ENCODE results near the gene PPP3R2.
"Not testable (repeated sequence)": the region's sequence is repeated elsewhere in the genome, so short reads cannot be mapped to it uniquely, and the experiment has no call there.

The PPP3R2 gene, protein sequence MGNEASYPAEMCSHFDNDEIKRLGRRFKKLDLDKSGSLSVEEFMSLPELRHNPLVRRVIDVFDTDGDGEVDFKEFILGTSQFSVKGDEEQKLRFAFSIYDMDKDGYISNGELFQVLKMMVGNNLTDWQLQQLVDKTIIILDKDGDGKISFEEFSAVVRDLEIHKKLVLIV

DNA sequence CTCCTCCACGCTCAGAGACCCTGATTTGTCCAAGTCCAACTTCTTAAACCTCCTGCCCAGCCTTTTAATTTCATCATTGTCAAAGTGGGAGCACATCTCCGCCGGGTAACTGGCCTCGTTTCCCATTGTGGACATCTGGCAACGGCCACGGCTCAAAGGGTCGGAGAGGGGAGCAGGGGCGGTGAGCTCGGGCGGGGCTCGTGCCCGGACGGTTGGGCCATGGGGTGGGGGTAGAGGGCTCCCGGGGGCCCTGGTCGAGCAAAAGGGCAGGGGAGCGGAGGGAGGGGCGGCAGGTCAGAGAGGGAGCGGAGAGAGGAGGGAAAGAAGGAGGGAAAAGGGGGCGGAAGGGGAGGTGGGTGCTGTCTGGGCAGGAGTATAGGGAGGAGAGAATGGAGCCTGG is at the start of gene PPP3R2:
Gene PPP3R2 (minus strand): TSS at position 174 of the 400 bp plus-strand sequence. CDS start 48 bp downstream, at position 126.
- DNase-seq, result no peak

DNA sequence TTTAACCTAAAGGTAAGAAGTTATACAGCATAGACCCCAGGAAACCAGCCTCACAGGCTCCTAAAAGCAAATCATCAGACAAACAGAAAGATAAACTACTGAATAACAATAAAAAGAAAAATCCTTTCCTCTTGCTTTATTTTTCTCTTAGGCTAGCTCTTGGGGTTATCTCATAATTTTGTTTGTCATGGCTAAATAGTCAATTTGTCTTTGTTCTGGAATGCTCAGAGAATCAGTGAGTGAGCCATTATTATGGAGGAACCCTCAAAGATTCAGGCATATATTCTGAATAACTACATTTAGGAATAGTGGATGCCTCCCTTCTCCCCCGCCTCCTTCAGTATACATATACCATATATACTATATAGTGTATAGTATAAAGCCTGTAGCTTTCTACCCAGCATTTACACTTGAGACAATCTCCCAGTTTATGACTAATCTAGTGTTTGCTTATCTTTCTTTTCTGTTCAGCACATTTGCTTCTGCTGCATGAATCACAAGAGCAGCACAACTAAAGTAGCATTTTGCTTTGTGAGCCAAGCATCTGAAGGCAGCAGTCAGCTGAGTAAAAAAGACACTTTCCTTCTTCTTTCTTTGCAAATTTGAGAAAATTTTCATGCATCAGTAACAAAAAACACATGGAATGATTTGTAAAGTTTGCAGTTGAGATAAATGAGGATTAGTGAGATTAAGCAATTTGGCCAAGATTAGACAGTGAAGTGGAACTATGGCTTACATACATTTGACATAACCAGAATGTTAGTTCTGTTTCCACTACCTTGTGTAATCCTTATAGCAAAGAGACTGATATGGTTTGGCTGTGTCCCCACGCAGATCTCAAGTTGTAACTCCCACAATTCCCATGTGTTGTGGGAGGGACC is 45.3 kb upstream of the PPP3R2 start:
- DNase-seq, result no peak

DNA sequence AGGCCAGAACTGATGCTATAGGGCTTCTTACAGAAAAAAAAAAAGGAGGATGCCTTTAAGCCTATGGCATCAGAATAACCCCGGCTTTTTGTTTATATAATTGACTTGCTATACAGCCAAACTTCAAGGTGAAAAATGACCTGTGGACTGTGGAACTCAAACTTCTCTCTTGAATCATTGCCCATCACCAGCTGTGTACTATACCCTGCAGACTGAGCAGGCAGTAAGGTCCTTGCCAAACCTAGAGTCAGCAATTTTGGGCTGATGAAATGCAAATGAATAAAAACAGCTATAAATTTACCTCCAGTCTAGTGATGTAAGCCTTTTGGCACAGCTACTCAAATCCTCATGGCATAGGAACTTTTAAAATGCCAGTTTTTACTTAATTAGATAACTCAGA is 44.5 kb upstream of the PPP3R2 start:
- no peak for DNase-seq

DNA sequence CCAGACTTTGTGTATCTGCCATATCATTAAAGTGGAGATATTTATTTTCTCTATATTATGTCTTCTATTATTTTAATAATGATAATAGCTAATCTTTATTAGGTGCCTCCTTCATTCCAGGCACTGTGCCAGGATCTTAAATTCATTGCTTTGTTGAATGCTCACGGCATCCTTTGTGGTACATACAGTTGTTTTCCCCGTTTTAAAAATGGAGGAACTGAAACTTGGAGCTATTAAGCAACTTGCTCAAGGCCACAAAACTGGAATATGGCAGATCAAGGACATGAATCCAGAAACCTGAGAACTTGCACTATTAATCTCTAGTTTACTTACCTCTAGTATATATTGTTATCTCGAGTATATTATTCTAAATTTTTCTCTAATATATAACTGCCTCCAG is 41.5 kb upstream of the PPP3R2 start:
- DNase-seq, result no peak

DNA sequence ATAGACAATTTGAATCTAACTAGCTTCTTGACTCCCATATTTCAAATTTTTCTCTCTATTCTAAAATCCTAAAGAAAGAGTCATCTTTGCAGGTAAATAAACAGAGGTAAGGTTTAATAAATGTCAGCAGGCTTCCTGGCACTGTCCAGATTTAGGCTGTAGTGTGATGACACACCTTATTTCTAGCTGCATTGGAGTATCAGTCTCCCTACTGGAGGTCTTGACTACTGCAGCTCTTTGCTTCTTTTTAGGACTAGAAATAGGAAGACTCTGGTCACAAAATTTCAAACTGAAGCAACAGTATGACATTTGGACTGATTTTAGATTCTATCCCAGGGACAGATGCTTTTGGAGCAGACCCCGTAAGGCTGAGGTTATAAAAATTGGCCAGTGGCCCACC is 40.7 kb upstream of the PPP3R2 start:
- DNase-seq, result no peak

DNA sequence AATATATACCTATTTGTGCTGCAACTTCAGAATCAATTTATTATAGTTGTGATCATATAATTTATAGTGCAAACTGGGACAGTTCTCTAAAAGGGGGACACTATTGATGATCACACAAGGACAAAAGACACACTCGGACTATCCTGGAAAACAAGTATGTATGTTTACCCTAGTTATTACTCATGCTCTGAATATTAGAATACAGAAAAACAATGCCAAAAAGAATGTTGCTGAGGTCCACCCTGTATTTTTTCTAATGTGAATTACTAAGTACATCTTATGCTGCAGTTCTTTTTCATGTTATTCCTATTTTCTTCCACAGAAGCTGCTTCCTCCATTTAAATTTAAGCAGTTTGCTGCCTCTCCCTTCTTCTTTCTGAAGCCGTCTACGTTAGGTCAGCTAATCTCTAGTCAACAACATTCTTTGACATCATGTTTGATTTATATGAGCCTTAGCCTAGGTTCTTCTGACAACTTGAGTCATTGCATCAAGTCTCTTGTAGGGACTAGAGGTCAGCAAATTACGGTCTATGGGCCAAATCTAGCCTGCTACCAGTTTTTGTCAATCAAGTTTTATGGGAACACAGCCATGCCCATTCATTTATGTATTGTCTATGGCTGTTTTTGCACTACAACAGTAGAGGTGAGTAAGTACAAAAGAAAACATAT is 40.1 kb upstream of the PPP3R2 start:
- DNase-seq, result no peak

DNA sequence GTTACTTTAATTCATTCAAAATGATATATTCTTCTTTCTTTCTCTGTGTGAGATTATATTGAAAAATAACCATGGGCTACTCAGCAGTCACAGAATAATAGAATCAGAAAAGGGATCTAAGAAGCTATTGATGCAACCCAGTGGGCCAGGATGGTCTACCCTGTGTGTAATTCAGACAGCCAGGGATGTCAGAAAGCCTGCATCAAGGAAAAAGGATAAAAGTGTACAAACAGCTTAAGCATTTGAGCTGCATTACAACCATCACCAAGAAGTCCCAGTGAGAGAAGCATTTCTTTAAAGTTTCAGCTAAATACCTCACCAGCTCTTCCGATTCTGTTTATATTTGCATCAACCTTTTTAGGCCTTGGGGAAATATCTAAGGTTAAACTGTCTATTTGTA is 37.8 kb upstream of the PPP3R2 start:
- no peak for DNase-seq

DNA sequence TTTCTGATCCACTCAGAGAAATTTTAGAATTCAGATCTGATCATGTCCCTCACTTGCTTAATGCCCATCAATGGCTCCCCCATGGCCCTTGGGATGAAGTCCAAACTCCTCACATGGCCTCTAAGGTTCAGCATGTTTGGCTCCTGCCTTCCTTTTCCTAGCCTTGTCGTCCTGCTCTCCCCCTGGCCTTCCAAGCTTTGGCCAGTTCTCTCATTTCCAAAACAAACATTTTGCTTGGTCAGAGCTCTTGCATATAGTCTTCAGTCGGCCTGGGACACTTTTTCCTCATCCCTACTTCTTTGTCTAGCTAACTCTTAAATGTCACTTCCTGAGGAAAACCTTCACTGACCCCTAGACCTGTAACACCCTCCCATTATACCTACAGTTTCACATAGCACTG is 37.1 kb upstream of the PPP3R2 start:
- DNase-seq, result no peak

DNA sequence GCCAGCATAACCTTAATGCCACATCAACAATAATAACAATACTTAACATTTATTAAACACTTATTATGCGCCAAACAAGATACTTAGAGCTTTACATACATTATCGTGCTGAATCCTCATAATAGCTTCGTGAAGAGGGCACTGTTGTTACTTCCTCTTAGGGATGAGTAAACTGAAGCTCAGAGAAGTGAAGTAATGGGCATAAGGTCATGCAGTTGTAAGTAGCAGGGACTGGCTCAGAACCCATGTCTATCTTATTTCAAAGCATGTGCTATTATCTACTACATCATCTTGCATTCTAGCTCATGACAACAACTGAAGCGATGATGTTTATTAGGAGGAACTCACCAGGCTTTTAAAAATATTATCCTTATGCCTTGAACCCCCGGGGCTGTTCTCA is 34.9 kb upstream of the PPP3R2 start:
- DNase-seq, result no peak

DNA sequence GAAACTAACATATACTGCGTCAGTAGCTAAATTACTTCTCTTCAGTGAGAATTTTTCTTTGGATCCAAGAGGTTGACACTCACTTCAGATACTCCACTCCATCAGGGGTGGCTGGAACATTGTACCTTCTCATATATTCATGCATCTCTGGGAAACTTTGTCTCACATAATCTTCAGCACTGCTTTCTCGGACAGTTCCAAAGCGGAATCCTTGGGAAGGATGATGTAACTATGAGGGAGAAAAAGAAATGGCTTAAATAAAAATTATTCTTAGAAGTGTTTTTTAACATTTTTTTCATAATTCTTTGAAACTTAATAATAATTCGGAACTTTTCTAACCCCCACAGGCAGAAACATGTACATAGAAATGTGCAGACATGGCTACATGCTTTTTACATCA is 33.4 kb upstream of the PPP3R2 start:
- DNase-seq, result no peak

DNA sequence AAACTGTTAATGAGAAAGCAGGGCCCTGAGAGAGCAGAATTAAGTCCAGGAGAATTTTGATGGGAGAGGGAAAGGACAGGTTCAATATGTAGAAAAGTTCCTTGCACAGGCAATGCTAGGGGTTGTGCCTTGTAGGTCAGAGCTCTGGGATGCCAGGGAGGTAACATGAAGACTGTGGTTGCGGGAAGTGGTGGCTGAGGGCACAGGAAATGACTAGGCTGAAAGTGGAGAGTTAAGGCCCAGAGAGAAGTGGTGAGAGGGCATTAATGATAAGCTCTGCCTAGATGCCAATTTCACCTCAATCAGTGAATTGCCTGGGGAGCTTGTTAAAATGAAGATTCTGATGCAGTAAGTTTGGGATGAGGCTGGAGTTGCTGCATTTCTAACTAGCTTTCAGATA is 31.5 kb upstream of the PPP3R2 start:
- DNase-seq, result no peak

DNA sequence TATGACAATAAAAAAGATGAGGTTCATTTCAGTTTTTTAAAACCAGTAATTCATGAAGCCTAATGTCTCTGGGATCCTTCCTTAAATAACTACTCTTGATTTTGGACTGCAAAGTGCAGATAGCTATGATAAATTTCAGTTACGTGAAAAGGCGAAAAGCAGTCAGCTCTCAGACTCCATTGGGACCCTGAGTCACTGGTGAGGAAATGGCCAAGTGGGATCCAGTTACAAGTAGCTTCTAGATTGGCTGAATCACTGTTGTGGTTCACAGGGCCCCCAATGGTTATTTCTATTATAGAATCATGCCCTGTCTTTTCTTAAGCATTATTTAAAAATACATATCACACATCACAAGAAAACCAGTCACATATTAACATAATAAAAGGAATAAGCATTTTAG is 31.1 kb upstream of the PPP3R2 start:
- DNase-seq, result no peak

DNA sequence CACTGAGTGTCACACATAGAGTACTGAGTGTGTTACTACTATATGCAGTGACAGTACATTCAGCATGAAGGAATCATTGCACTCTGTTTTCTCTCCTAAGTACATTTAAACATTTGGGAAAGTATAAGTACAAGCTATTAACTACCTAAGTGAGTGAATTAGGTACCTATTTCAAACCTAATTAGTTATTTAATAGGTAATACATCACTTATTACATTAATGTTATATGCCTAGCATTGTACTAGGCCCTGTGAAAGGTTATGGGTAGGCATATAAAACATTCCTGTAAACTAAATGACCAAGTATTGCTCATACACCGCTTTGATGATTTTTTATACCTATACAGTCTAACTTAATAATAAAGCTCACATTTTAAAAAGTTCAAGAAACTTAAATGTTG is 25.7 kb upstream of the PPP3R2 start:
- DNase-seq, result no peak

DNA sequence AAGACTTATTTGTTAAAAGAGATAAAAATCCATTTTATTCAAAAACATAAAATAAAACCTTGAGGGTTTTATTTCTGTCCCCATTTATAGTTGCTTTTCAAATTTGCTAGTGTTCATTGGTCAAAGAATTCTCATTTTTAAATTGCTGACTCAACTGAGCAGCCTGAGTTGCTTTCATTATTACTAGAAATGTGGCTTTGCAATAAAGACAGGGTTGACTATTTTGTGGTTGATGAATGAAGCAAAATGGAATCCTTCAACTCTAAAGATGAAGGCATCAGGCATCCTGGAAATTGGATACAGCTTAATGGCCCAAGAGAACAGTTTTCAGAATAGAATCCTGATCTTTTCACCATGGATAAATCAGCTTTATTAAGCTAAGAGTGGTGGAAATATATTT is 23.9 kb upstream of the PPP3R2 start:
- no peak for DNase-seq

DNA sequence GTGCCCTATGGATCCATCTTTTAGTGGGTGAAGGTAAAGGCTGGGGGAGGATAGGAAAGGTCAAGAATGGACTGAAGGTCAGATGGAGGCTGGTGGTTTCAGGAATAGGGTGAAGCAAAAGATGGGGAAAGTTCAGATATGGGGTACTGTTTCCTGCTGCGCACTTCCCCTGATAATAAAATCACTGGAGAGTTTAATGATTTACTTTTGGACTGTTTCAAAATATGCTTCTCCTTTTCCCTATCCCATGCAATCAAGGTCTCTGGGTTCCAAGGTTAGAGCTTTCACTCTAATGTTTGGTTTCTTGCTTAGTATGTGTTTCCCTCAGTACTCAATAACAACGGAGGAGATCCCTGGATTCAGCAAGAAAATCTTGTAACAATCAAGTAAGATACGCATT is 10.8 kb upstream of the PPP3R2 start:
- DNase-seq, result no peak

DNA sequence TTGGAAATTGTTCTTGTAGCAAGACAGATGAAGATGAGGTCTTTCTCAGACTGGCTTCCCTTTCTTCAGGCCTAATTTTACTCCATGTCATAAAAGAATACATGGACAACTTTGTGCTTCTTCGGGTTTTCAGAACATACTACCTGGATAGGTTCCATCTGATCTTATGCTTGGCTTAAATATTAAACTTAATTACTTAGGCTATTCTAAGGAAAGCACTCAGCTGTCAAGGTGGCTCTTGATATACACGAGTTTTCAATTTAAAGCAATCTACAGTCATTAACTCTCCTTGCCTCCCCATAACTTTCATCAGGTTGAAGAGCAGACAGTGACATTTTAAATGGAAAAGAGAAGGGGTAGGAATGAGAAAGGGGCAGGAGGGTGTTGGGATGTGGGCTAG is 9.5 kb upstream of the PPP3R2 start:
- DNase-seq, result no peak

DNA sequence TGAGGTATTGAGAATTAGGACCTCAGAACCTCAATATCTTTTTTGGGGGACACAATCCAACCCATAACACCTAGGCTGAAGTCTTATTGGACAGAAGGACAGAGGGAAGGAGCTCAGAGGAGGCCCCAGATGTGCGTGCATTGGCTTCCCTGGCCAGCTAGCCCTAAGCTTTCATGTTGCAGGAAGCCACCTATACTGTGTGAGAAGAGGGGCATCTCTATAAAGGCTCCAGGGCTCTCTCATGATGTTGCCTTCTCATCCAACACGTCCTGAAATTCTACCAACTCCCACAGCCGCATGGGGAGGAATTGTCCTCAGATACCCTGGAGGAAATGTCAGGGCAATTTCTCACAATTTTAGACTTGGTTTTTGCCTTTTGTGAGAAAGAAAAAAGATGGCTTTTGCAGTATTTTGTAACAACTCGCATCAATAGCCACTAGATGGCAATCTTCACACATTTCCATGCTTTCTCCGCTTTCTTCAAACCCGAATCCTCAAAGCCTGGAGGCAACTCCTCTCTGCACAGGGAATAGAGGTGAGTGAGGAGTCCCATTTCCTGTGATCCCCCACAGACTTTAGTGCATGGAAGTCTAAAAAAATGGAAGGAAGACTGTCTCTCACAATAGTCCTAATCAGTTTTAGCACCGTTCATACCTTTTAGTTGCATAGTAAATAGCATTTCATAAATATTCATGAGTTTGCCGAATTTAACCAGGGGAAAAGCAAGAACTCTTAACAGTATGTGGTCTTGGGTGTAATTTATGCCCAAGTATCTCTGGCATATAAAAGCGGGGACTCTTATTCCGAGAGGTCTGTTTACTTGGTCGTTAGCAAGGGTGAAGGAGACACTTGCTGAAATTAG is 7.4 kb upstream of the PPP3R2 start:
- no peak for DNase-seq

DNA sequence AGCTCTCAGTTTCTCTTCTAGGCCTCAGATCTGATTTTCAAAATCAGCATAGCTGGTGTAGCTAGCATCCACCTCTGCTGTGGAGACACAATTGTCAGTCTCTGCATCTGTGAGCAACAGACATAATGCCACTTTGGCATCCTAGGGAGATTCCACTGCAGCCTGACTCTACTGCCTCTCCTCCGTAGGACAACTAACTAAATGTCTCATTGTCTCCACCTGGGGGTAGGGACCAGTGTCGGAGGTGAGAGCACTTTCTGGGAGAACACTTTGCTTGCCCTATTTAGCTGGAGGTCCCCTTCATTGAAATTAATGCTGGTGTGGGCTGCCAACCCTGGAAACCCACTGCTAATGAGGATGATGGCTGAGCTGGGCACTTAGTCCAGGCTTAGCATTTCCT is 1.4 kb downstream of the PPP3R2 start:
- DNase-seq, result no peak

DNA sequence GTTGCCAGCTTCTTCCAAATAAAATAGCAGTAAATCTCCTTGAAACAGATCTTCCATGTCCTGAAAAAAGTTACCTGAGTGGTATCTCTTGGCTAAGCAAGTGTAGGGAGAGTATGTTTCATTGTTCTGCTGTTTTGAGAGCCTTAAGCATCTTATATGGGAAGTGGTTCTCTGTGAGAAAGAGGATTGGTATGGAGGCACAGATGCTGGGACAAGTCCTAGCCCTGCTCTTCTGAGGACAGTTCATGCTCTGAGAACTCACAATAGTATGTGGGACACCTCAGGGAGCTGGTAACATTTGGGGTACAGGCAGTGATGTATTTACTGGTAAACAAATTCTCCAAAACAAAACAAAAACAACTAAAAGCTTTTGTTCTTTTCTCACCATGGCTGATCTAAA is 2.0 kb downstream of the PPP3R2 start:
- no peak for DNase-seq

DNA sequence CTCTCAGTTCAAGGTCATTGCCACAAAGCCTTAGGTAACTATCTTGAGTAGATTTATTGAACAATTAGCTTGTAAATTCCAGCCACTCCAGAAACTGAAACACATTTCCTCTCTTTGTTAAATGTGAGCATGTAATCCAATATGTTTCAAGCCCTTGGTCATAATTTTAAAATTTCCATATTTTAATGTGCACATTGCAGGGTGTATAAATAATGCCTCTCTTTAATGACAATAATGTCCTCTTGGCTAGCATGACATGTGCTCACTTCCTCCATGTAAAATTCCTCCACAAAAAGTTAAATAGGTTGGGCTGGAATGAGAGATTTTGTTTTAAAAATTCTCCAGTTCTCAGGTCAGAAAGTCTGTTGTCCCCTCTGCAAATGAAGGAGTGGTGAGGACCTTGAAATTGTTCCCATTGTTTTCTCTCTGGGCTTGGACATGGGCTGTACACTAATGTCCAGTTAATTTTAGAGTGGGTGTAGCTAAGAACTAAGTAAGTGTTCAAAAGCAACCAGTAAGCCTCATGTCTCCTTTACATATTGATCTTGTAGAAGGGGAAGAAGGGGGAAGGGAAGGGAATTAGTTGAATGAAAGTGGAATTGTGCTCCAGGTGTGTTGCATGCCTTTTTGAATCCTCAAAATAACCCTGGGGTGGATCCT is 2.9 kb downstream of the PPP3R2 start:
- no peak for DNase-seq

DNA sequence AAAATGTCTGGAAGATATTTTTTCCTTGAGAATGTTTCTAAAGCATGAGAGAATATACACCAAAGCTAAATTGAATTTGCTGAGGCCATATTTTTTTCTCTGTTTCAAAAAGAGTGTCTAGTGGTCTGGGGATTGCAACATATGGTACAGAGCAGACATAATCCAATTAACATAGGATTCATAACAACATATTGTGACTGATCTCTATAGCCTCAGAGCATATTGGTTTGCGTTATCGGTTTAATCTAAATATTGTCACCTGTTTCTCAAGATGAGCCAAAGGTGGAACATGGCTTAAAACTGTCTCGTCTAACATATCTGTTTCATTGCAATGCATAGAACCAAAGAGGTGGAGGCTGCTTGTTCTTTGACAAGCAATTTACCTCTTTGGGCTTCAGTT is 3.9 kb downstream of the PPP3R2 start:
- DNase-seq, result no peak

DNA sequence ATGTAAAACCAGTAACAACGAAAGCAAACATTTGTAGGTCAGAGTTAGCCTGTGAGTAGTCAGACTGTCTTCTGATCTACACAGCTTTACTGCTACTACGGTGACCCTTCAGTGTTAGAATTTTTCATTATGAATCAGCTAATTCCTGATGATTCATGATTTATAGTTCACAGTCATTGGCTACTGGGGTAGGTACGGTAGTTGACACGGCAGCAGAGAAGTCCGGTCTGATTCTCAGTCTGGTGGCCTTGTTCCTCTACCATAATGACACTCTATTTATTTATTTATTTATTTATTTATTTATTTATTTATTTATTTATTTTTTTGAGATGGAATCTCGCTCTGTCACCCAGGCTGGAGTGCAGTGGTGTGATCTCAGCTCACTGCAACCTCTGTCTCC is 4.7 kb downstream of the PPP3R2 start:
- DNase-seq, result not testable (repeated sequence)

All from activated naive CD4-positive, alpha-beta T cell treated with anti-CD3 and anti-CD28 coated beads, Interleukin-2, amount 50 U/mL, for 16 hours (primary cell).